HG03520 (cell line): ENCODE measurements around the gene PITPNM3.
"Not testable (repeated sequence)": the region's sequence is repeated elsewhere in the genome, so short reads cannot be mapped to it uniquely, and the experiment has no call there.

ENCODE experiments used
- ATAC-seq: cut with Tn5 transposase; IDR thresholded peaks from one replicate; pipeline ENCODE4 v1.9.1; 2021; ENCODE audit warnings: mild to moderate bottlenecking, moderate library complexity; ENCODE audit not compliant: unreplicated experiment

PITPNM3 gene

GRCh38 chr17:6482796-6483195 lies 73.6 kb downstream of the PITPNM3 start:
- not testable (repeated sequence) for ATAC-seq

- no peak for ATAC-seq
These were observed 74.3 kb downstream of the PITPNM3 start for GRCh38 chr17:6482105-6482455.

- ATAC-seq = no peak
These were observed 76.1 kb downstream of the PITPNM3 start for GRCh38 chr17:6480303-6480675.

- no peak for ATAC-seq
These were observed 76.6 kb downstream of the PITPNM3 start for GRCh38 chr17:6479622-6480302.

- ATAC-seq = no peak
These were observed 77.9 kb downstream of the PITPNM3 start for GRCh38 chr17:6478486-6478885.

GRCh38 chr17:6477831-6478383 lies 78.4 kb downstream of the PITPNM3 start:
- no peak for ATAC-seq

- no peak for ATAC-seq
These were observed 79.6 kb downstream of the PITPNM3 start for GRCh38 chr17:6476810-6477179.

- ATAC-seq = no peak
These were observed 80.1 kb downstream of the PITPNM3 start for GRCh38 chr17:6476076-6476809.

GRCh38 chr17:6475411-6475810 lies 80.9 kb downstream of the PITPNM3 start:
- no peak for ATAC-seq

- no peak for ATAC-seq
These were observed 81.4 kb downstream of the PITPNM3 start for GRCh38 chr17:6474906-6475305.

- ATAC-seq = no peak
These were observed 82.0 kb downstream of the PITPNM3 start for GRCh38 chr17:6474376-6474775.

- no peak for ATAC-seq
These were observed 83.1 kb downstream of the PITPNM3 start for GRCh38 chr17:6473128-6473767.

GRCh38 chr17:6472517-6472916 lies 83.8 kb downstream of the PITPNM3 start:
- ATAC-seq = no peak

- ATAC-seq = no peak
These were observed 84.6 kb downstream of the PITPNM3 start for GRCh38 chr17:6471531-6472465.

- no peak for ATAC-seq
These were observed 85.4 kb downstream of the PITPNM3 start for GRCh38 chr17:6470751-6471521.

- ATAC-seq = no peak
These were observed 86.1 kb downstream of the PITPNM3 start for GRCh38 chr17:6470146-6470718.

- no peak for ATAC-seq
These were observed 88.1 kb downstream of the PITPNM3 start for GRCh38 chr17:6468051-6468790.

- ATAC-seq = no peak
These were observed 88.8 kb downstream of the PITPNM3 start for GRCh38 chr17:6467567-6467966.
